SK-MEL-5 (cell line): Measurements from ENCODE around the gene PYCR2. TPM values are rescaled to one million over a fixed set of nuclear protein-coding genes. Genes with fewer than 3 reads are reported as not detected.
"Not testable (repeated sequence)": the region's sequence is repeated elsewhere in the genome, so short reads cannot be mapped to it uniquely, and the experiment has no call there.

Source experiments
- DNase-seq: peaks from one replicate; pipeline ENCODE4 v3.0.0-alpha.2; 2016; ENCODE audit warnings: low read depth, low spot score
- in situ Hi-C: cut with HindIII; loops from 2 replicates; pipeline ENCODE4 v1.10.0; 2016; ENCODE audit warnings: low sequenced_read_pairs, high pct_unique_total_duplicates, low pct_unique_long_range_greater_than_20kb
- total RNA-seq: library from RNA; depleted of rRNA; stranded (reverse); fragments of >200 nt; shearing (Covaris generic); gene quantifications from 2 replicates; pipeline ENCODE4 v1.2.3, GENCODE V29; 2014

Gene PYCR2
- total RNA-seq, 1 experiment from 2014 or later: 46.2 TPM

GRCh38 chr1:225945564-225945963 is 21.5 kb upstream of the PYCR2 start:
- in situ Hi-C loops: no loop called here
- DNase-seq: no peak

GRCh38 chr1:225944951-225945350 is 20.9 kb upstream of the PYCR2 start:
- in situ Hi-C loops: no loop called here
- no peak for DNase-seq

GRCh38 chr1:225944387-225944786 is 20.3 kb upstream of the PYCR2 start:
- in situ Hi-C loops: no loop called here
- DNase-seq: no peak

GRCh38 chr1:225943582-225943981 is 19.5 kb upstream of the PYCR2 start:
- DNase-seq: no peak
- in situ Hi-C loops: no loop called here

- in situ Hi-C loops: no loop called here
- DNase-seq: no peak
Measured at GRCh38 chr1:225942574-225942973, 18.5 kb upstream of the PYCR2 start.

GRCh38 chr1:225941942-225942222 is 17.8 kb upstream of the PYCR2 start:
- in situ Hi-C loops: no loop called here
- DNase-seq: no peak

- in situ Hi-C loops: no loop called here
- DNase-seq: no peak
Measured at GRCh38 chr1:225941187-225941941, 17.3 kb upstream of the PYCR2 start, which contains the start of gene LEFTY2. LEFTY2 (minus strand) TSS chr1:225941220; CDS start chr1:225941140, 80 bp downstream.

- no peak for DNase-seq
- in situ Hi-C loops: no loop called here
Measured at GRCh38 chr1:225940385-225941151, 16.5 kb upstream of the PYCR2 start.

GRCh38 chr1:225939939-225940310 is 15.9 kb upstream of the PYCR2 start:
- in situ Hi-C loops, DNase-seq: not testable (repeated sequence)

- in situ Hi-C loops, DNase-seq: not testable (repeated sequence)
Measured at GRCh38 chr1:225939097-225939938, 15.3 kb upstream of the PYCR2 start.

GRCh38 chr1:225937048-225937968 is 13.3 kb upstream of the PYCR2 start:
- no peak for DNase-seq
- in situ Hi-C loops: no loop called here

GRCh38 chr1:225936523-225936922 is 12.5 kb upstream of the PYCR2 start:
- in situ Hi-C loops: no loop called here
- DNase-seq: no peak

GRCh38 chr1:225936086-225936485 is 12.0 kb upstream of the PYCR2 start:
- in situ Hi-C loops, DNase-seq: not testable (repeated sequence)

- in situ Hi-C loops: no loop called here
- no peak for DNase-seq
Measured at GRCh38 chr1:225934711-225935110, 10.7 kb upstream of the PYCR2 start.

- DNase-seq: no peak
- in situ Hi-C loops: no loop called here
Measured at GRCh38 chr1:225933072-225933471, 9.0 kb upstream of the PYCR2 start.

GRCh38 chr1:225931270-225932136 is 7.5 kb upstream of the PYCR2 start:
- in situ Hi-C loops: no loop called here

More at GRCh38 chr1:225931270-225932136, 7.5 kb upstream of the PYCR2 start:
- DNase-seq: no peak
